Measurements from ENCODE around the gene MRPL40.

The MRPL40 gene

GRCh38 chr22:19402642-19403191, 29.6 kb upstream of the MRPL40 start:
- WGBS (ENCODE audit: extremely low coverage, insufficient coverage, low lambda C conversion rate): no CpG with 5 or more reads among the region's 4 CpGs

GRCh38 chr22:19404676-19405075, 27.7 kb upstream of the MRPL40 start:
- no peak overlapping the region for H3K27ac ChIP-seq (ENCODE audit: low read depth, low read length)
- no peak overlapping the region for H2BK120ac ChIP-seq (ENCODE audit: low read depth, low read length)
- no peaks in the 10 kb centered on the region for H3K27me3 ChIP-seq (ENCODE audit: insufficient read depth, low read length, poor library complexity)
- no peak overlapping the region for H3K4ac ChIP-seq (ENCODE audit: low read depth, low read length)
- H2BK15ac ChIP-seq (replicated peaks; ENCODE audit: low read depth): no peak overlapping the region
- H2AK5ac ChIP-seq (ENCODE audit: low read length): no peak overlapping the region
- no peak overlapping the region for H3K9ac ChIP-seq (ENCODE audit: low read length)
- H4K8ac ChIP-seq (ENCODE audit: low read depth, low read length): no peak overlapping the region
- no peak overlapping the region for H3K56ac ChIP-seq (ENCODE audit: low read length)
- no peak overlapping the region for H3K18ac ChIP-seq (ENCODE audit: low read length)
- no peak overlapping the region for H3K4me3 ChIP-seq (ENCODE audit: low read length)
- no peak for DNase-seq
- H3K4me1 ChIP-seq (ENCODE audit: control insufficient read depth, low read depth, low read length): no peaks in the 10 kb centered on the region
- H3K79me2 ChIP-seq (ENCODE audit: control insufficient read depth, insufficient read depth, low read length): no peaks in the 10 kb centered on the region
- H4K5ac ChIP-seq (ENCODE audit: low read length): no peak overlapping the region
- H2BK5ac ChIP-seq (ENCODE audit: low read length): no peak overlapping the region
- H3K23ac ChIP-seq (ENCODE audit: low read length): no peak overlapping the region
- H3K36me3 ChIP-seq (ENCODE audit: control insufficient read depth, insufficient read depth, low read length): peaks cover 14% of the 10 kb centered on the region
- H3K79me1 ChIP-seq (ENCODE audit: low read length): peaks cover 3% of the 10 kb centered on the region
- no CpG with 5 or more reads among the region's 3 CpGs for WGBS (ENCODE audit: extremely low coverage, insufficient coverage, low lambda C conversion rate)
- no peak overlapping the region for H3K4me2 ChIP-seq (ENCODE audit: low read length)

More at GRCh38 chr22:19402642-19403191, 29.6 kb upstream of the MRPL40 start:
- H3K36me3 ChIP-seq (ENCODE audit: control insufficient read depth, insufficient read depth, low read length): peaks cover 9% of the 10 kb centered on the region
- H3K27me3 ChIP-seq (ENCODE audit: insufficient read depth, low read length, poor library complexity): no peaks in the 10 kb centered on the region
- H3K56ac ChIP-seq (ENCODE audit: low read length): no peak overlapping the region
- H3K79me2 ChIP-seq (ENCODE audit: control insufficient read depth, insufficient read depth, low read length): no peaks in the 10 kb centered on the region
- H4K5ac ChIP-seq (ENCODE audit: low read length): no peak overlapping the region
- peaks cover 3% of the 10 kb centered on the region for H3K79me1 ChIP-seq (ENCODE audit: low read length)
- H3K18ac ChIP-seq (ENCODE audit: low read length): no peak overlapping the region
- no peak overlapping the region for H3K27ac ChIP-seq (ENCODE audit: low read depth, low read length)
- no peak overlapping the region for H4K8ac ChIP-seq (ENCODE audit: low read depth, low read length)
- no peak overlapping the region for H3K4me2 ChIP-seq (ENCODE audit: low read length)
- no peak overlapping the region for H3K23ac ChIP-seq (ENCODE audit: low read length)
- H2BK15ac ChIP-seq (replicated peaks; ENCODE audit: low read depth): no peak overlapping the region
- H3K4me3 ChIP-seq (ENCODE audit: low read length): no peak overlapping the region
- H2BK120ac ChIP-seq (ENCODE audit: low read depth, low read length): no peak overlapping the region
- H3K4me1 ChIP-seq (ENCODE audit: control insufficient read depth, low read depth, low read length): no peaks in the 10 kb centered on the region
- no peak for DNase-seq
- no peak overlapping the region for H2BK5ac ChIP-seq (ENCODE audit: low read length)
- no peak overlapping the region for H2AK5ac ChIP-seq (ENCODE audit: low read length)
- H3K9ac ChIP-seq (ENCODE audit: low read length): no peak overlapping the region
- no peak overlapping the region for H3K4ac ChIP-seq (ENCODE audit: low read depth, low read length)

GRCh38 chr22:19405133-19405532, 27.2 kb upstream of the MRPL40 start:
- Histone ChIP-seq H2BK5ac (ENCODE audit: low read length) (no peak overlapping the region), H3K27me3 (ENCODE audit: insufficient read depth, low read length, poor library complexity) (no peaks in the 10 kb centered on the region), H3K4me3 (ENCODE audit: low read length) (no peak overlapping the region), H3K4me2 (ENCODE audit: low read length) (no peak overlapping the region), H3K4ac (ENCODE audit: low read depth, low read length) (no peak overlapping the region), H3K79me1 (ENCODE audit: low read length) (peaks cover 3% of the 10 kb centered on the region), H4K8ac (ENCODE audit: low read depth, low read length) (no peak overlapping the region), H4K5ac (ENCODE audit: low read length) (no peak overlapping the region), H2BK15ac (replicated peaks; ENCODE audit: low read depth) (no peak overlapping the region), H3K9ac (ENCODE audit: low read length) (no peak overlapping the region), H3K18ac (ENCODE audit: low read length) (no peak overlapping the region), H3K27ac (ENCODE audit: low read depth, low read length) (no peak overlapping the region), H3K56ac (ENCODE audit: low read length) (no peak overlapping the region), H2BK120ac (ENCODE audit: low read depth, low read length) (no peak overlapping the region), H2AK5ac (ENCODE audit: low read length) (no peak overlapping the region), H3K4me1 (ENCODE audit: control insufficient read depth, low read depth, low read length) (no peaks in the 10 kb centered on the region), H3K36me3 (ENCODE audit: control insufficient read depth, insufficient read depth, low read length) (peaks cover 14% of the 10 kb centered on the region), H3K79me2 (ENCODE audit: control insufficient read depth, insufficient read depth, low read length) (no peaks in the 10 kb centered on the region), H3K23ac (ENCODE audit: low read length) (no peak overlapping the region)
- WGBS (ENCODE audit: extremely low coverage, insufficient coverage, low lambda C conversion rate): no CpG with 5 or more reads among the region's 4 CpGs
- no peak for DNase-seq

GRCh38 chr22:19405652-19406051, 26.7 kb upstream of the MRPL40 start:
- H3K27ac ChIP-seq (ENCODE audit: low read depth, low read length): no peak overlapping the region
- no peak overlapping the region for H3K4me3 ChIP-seq (ENCODE audit: low read length)
- H3K36me3 ChIP-seq (ENCODE audit: control insufficient read depth, insufficient read depth, low read length): peaks cover 14% of the 10 kb centered on the region
- WGBS (ENCODE audit: extremely low coverage, insufficient coverage, low lambda C conversion rate): no CpG with 5 or more reads among the region's 8 CpGs
- H3K56ac ChIP-seq (ENCODE audit: low read length): no peak overlapping the region
- H2BK5ac ChIP-seq (ENCODE audit: low read length): no peak overlapping the region
- H3K4me2 ChIP-seq (ENCODE audit: low read length): no peak overlapping the region
- no peak overlapping the region for H3K23ac ChIP-seq (ENCODE audit: low read length)
- H3K79me2 ChIP-seq (ENCODE audit: control insufficient read depth, insufficient read depth, low read length): no peaks in the 10 kb centered on the region
- no peak overlapping the region for H4K8ac ChIP-seq (ENCODE audit: low read depth, low read length)
- no peak overlapping the region for H3K18ac ChIP-seq (ENCODE audit: low read length)
- H3K79me1 ChIP-seq (ENCODE audit: low read length): peaks cover 3% of the 10 kb centered on the region
- no peak overlapping the region for H2BK15ac ChIP-seq (replicated peaks; ENCODE audit: low read depth)
- H3K4ac ChIP-seq (ENCODE audit: low read depth, low read length): no peak overlapping the region
- no peak overlapping the region for H2BK120ac ChIP-seq (ENCODE audit: low read depth, low read length)
- no peak overlapping the region for H4K5ac ChIP-seq (ENCODE audit: low read length)
- DNase-seq: no peak
- no peak overlapping the region for H3K9ac ChIP-seq (ENCODE audit: low read length)
- H3K27me3 ChIP-seq (ENCODE audit: insufficient read depth, low read length, poor library complexity): no peaks in the 10 kb centered on the region
- no peaks in the 10 kb centered on the region for H3K4me1 ChIP-seq (ENCODE audit: control insufficient read depth, low read depth, low read length)
- no peak overlapping the region for H2AK5ac ChIP-seq (ENCODE audit: low read length)

- H3K79me1 ChIP-seq (ENCODE audit: low read length): peaks cover 10% of the 10 kb centered on the region
- no peak overlapping the region for H3K23ac ChIP-seq (ENCODE audit: low read length)
- no peak overlapping the region for H2BK5ac ChIP-seq (ENCODE audit: low read length)
- H3K4me2 ChIP-seq (ENCODE audit: low read length): no peak overlapping the region
- H3K27ac ChIP-seq (ENCODE audit: low read depth, low read length): no peak overlapping the region
- H2BK15ac ChIP-seq (replicated peaks; ENCODE audit: low read depth): no peak overlapping the region
- H3K18ac ChIP-seq (ENCODE audit: low read length): no peak overlapping the region
- peaks cover 5% of the 10 kb centered on the region for H3K79me2 ChIP-seq (ENCODE audit: control insufficient read depth, insufficient read depth, low read length)
- WGBS (ENCODE audit: extremely low coverage, insufficient coverage, low lambda C conversion rate): no CpG with 5 or more reads among the region's 3 CpGs
- H2BK120ac ChIP-seq (ENCODE audit: low read depth, low read length): no peak overlapping the region
- no peak overlapping the region for H4K5ac ChIP-seq (ENCODE audit: low read length)
- no peak overlapping the region for H3K9ac ChIP-seq (ENCODE audit: low read length)
- H2AK5ac ChIP-seq (ENCODE audit: low read length): no peak overlapping the region
- H3K4me3 ChIP-seq (ENCODE audit: low read length): no peak overlapping the region
- H3K27me3 ChIP-seq (ENCODE audit: insufficient read depth, low read length, poor library complexity): no peaks in the 10 kb centered on the region
- H3K56ac ChIP-seq (ENCODE audit: low read length): no peak overlapping the region
- H3K36me3 ChIP-seq (ENCODE audit: control insufficient read depth, insufficient read depth, low read length): peaks cover 14% of the 10 kb centered on the region
- H3K4me1 ChIP-seq (ENCODE audit: control insufficient read depth, low read depth, low read length): no peaks in the 10 kb centered on the region
- H4K8ac ChIP-seq (ENCODE audit: low read depth, low read length): no peak overlapping the region
- DNase-seq: no peak
- no peak overlapping the region for H3K4ac ChIP-seq (ENCODE audit: low read depth, low read length)
Measured at GRCh38 chr22:19406281-19406811, 26.0 kb upstream of the MRPL40 start.

- Histone ChIP-seq H3K56ac (ENCODE audit: low read length) (no peak overlapping the region), H3K79me2 (ENCODE audit: control insufficient read depth, insufficient read depth, low read length) (peaks cover 10% of the 10 kb centered on the region), H3K27ac (ENCODE audit: low read depth, low read length) (no peak overlapping the region), H2BK5ac (ENCODE audit: low read length) (no peak overlapping the region), H3K18ac (ENCODE audit: low read length) (no peak overlapping the region), H3K9ac (ENCODE audit: low read length) (no peak overlapping the region), H3K4me3 (ENCODE audit: low read length) (no peak overlapping the region), H3K79me1 (ENCODE audit: low read length) (peaks cover 14% of the 10 kb centered on the region), H4K5ac (ENCODE audit: low read length) (no peak overlapping the region), H3K23ac (ENCODE audit: low read length) (no peak overlapping the region), H3K36me3 (ENCODE audit: control insufficient read depth, insufficient read depth, low read length) (peaks cover 14% of the 10 kb centered on the region), H4K8ac (ENCODE audit: low read depth, low read length) (no peak overlapping the region), H2AK5ac (ENCODE audit: low read length) (no peak overlapping the region), H2BK120ac (ENCODE audit: low read depth, low read length) (no peak overlapping the region), H2BK15ac (replicated peaks; ENCODE audit: low read depth) (no peak overlapping the region), H3K4me1 (ENCODE audit: control insufficient read depth, low read depth, low read length) (no peaks in the 10 kb centered on the region), H3K27me3 (ENCODE audit: insufficient read depth, low read length, poor library complexity) (no peaks in the 10 kb centered on the region), H3K4me2 (ENCODE audit: low read length) (no peak overlapping the region), H3K4ac (ENCODE audit: low read depth, low read length) (no peak overlapping the region)
- no peak for DNase-seq
- WGBS (ENCODE audit: extremely low coverage, insufficient coverage, low lambda C conversion rate): no CpG with 5 or more reads among the region's 4 CpGs
Measured at GRCh38 chr22:19406846-19407245, 25.5 kb upstream of the MRPL40 start.

Data from mesendoderm (in vitro differentiated cells).